Endodermal cell (in vitro differentiated cells): ENCODE data around the gene MUSK. TPM values are rescaled to one million over a fixed set of nuclear protein-coding genes. Genes with fewer than 3 reads are reported as not detected.

Experiments used
- DNase-seq: peaks from one replicate; pipeline ENCODE4 v3.0.0-alpha.2; 2017
- H3K27ac ChIP-seq: 2 replicates; pipeline ENCODE4 v1.5.1; 2013; ENCODE audit warnings: mild to moderate bottlenecking, low read depth, low read length, moderate library complexity
- H3K27me3 ChIP-seq: 2 replicates; pipeline ENCODE4 v1.6.1; 2013; ENCODE audit warnings: mild to moderate bottlenecking, low read length, moderate library complexity; ENCODE audit not compliant: insufficient read depth, control insufficient read depth, poor library complexity, severe bottlenecking
- H3K36me3 ChIP-seq: 2 replicates; pipeline ENCODE4 v1.7.0; 2013; ENCODE audit warnings: mild to moderate bottlenecking, low read length, moderate library complexity; ENCODE audit not compliant: control insufficient read depth, insufficient read depth
- H3K4me1 ChIP-seq: one replicate; pipeline ENCODE4 v1.7.0; 2013; ENCODE audit warnings: low read length; ENCODE audit not compliant: control insufficient read depth, insufficient read depth
- H3K4me3 ChIP-seq: 2 replicates; pipeline ENCODE4 v1.5.1; 2013; ENCODE audit warnings: mild to moderate bottlenecking, low read length, moderate library complexity
- H3K9ac ChIP-seq: 2 replicates; pipeline ENCODE4 v1.6.1; 2013; ENCODE audit warnings: mild to moderate bottlenecking, low read length, moderate library complexity; ENCODE audit not compliant: poor library complexity, severe bottlenecking; ENCODE audit errors: extremely low read depth
- H3K9me3 ChIP-seq: 2 replicates; pipeline ENCODE4 v1.6.1; 2013; ENCODE audit warnings: mild to moderate bottlenecking, low read length, moderate library complexity; ENCODE audit not compliant: control insufficient read depth
- H3K27ac Mint-ChIP-seq: 2 replicates; pipeline ENCODE4 v1.8.0; 2020; ENCODE audit warnings: mixed read lengths
- H3K27me3 Mint-ChIP-seq: 2 replicates; pipeline ENCODE4 v1.8.0; 2021; ENCODE audit warnings: mild to moderate bottlenecking, mixed read lengths; ENCODE audit not compliant: insufficient read depth
- H3K36me3 Mint-ChIP-seq: 2 replicates; pipeline ENCODE4 v1.8.0; 2020; ENCODE audit warnings: low read depth, mixed read lengths
- H3K4me1 Mint-ChIP-seq: 2 replicates; pipeline ENCODE4 v1.8.0; 2020; ENCODE audit warnings: mixed read lengths
- H3K4me3 Mint-ChIP-seq: 2 replicates; pipeline ENCODE4 v1.8.0; 2020; ENCODE audit warnings: mild to moderate bottlenecking, moderate library complexity, mixed read lengths
- H3K9me3 Mint-ChIP-seq: 2 replicates; pipeline ENCODE4 v1.8.0; 2020; ENCODE audit warnings: mild to moderate bottlenecking, mixed read lengths
- CTCF ChIP-seq: fragments of 200-600 bp; sonication (generic); conservative IDR thresholded peaks from 2 replicates; pipeline ENCODE4 v1.5.0; 2021; ENCODE audit warnings: antibody characterized with exemption, mild to moderate bottlenecking
- WGBS, 2 experiments: methylation state at CpG; one replicate each; pipeline versions ENCODE4 v1.1.5 to v1.1.7; 2013; ENCODE audit warnings: missing lambda C conversion rate in 2 of 2, mixed read lengths in 1 of 2; ENCODE audit not compliant: insufficient coverage in 1 of 2, insufficient read length in 1 of 2; 5-methylcytosine and 5-hydroxymethylcytosine counted together
- total RNA-seq, 2 donors: library from RNA; stranded (reverse); fragmentation: NEBNext Ultra II Directional in 1 of 2; extraction: Animal tissue kit (Norgen Biotek cat#: 25700) in 1 of 2; gene quantifications; 2 replicates in 1 of 2; 3 replicates in 1 of 2; pipeline ENCODE4 v1.2.1, GENCODE V29; 2021

Gene MUSK
- total RNA-seq, 2 donors from 2014 or later: not detected

- Mint-ChIP-seq H3K9me3 (no peaks in the 10 kb centered on the region), H3K36me3 (no peaks in the 10 kb centered on the region), H3K27me3 (no peaks in the 10 kb centered on the region), H3K27ac (no peak overlapping the region), H3K4me3 (no peak overlapping the region), H3K4me1 (peaks cover 12% of the 10 kb centered on the region)
- WGBS, 2 experiments: 75 to 95% methylated on average over 1 to 2 of the region's 2 CpGs
- Histone ChIP-seq H3K9me3 (no peaks in the 10 kb centered on the region), H3K4me3 (no peak overlapping the region), H3K9ac (no peak overlapping the region), H3K4me1 (peaks cover 4% of the 10 kb centered on the region), H3K27me3 (no peaks in the 10 kb centered on the region), H3K27ac (no peak overlapping the region), H3K36me3 (no peaks in the 10 kb centered on the region)
- no peak for DNase-seq
- no peak for TF ChIP-seq CTCF
Observed at GRCh38 chr9:110622368-110622767, 46.2 kb upstream of the MUSK start.

GRCh38 chr9:110623462-110624025 is 45.0 kb upstream of the MUSK start:
- Mint-ChIP-seq H3K9me3 (no peaks in the 10 kb centered on the region), H3K4me3 (no peak overlapping the region), H3K27ac (no peak overlapping the region), H3K27me3 (no peaks in the 10 kb centered on the region), H3K36me3 (no peaks in the 10 kb centered on the region), H3K4me1 (peaks cover 12% of the 10 kb centered on the region)
- Histone ChIP-seq H3K36me3 (no peaks in the 10 kb centered on the region), H3K27me3 (no peaks in the 10 kb centered on the region), H3K27ac (no peak overlapping the region), H3K4me1 (peaks cover 4% of the 10 kb centered on the region), H3K9ac (no peak overlapping the region), H3K4me3 (no peak overlapping the region), H3K9me3 (no peaks in the 10 kb centered on the region)
- WGBS, 2 experiments: 53 to 60% methylated on average over 1 to 3 of the region's 3 CpGs
- TF ChIP-seq CTCF: peak; percentile 83
- DNase-seq: peak; percentile 72

- H3K4me1 Mint-ChIP-seq: peaks cover 12% of the 10 kb centered on the region
Observed at GRCh38 chr9:110626101-110626829, 42.3 kb upstream of the MUSK start.

More at GRCh38 chr9:110626101-110626829, 42.3 kb upstream of the MUSK start:
- H3K4me1 ChIP-seq: peaks cover 4% of the 10 kb centered on the region
- TF ChIP-seq CTCF: no peak
- Mint-ChIP-seq H3K27me3 (no peaks in the 10 kb centered on the region), H3K9me3 (peaks cover 2% of the 10 kb centered on the region), H3K27ac (peak overlapping the region; percentile 56), H3K4me3 (no peak overlapping the region), H3K36me3 (no peaks in the 10 kb centered on the region)
- no peaks in the 10 kb centered on the region for H3K9me3 ChIP-seq
- 81 to 85% methylated on average over 6 to 9 of the region's 9 CpGs for WGBS, 2 experiments
- no peak overlapping the region for H3K4me3 ChIP-seq
- no peak overlapping the region for H3K27ac ChIP-seq
- no peak overlapping the region for H3K9ac ChIP-seq
- no peak for DNase-seq
- H3K27me3 ChIP-seq: no peaks in the 10 kb centered on the region
- no peaks in the 10 kb centered on the region for H3K36me3 ChIP-seq
